ENCODE measurements around the gene FCRLB.
"Not testable (repeated sequence)": the region's sequence is repeated elsewhere in the genome, so short reads cannot be mapped to it uniquely, and the experiment has no call there.

DNA sequence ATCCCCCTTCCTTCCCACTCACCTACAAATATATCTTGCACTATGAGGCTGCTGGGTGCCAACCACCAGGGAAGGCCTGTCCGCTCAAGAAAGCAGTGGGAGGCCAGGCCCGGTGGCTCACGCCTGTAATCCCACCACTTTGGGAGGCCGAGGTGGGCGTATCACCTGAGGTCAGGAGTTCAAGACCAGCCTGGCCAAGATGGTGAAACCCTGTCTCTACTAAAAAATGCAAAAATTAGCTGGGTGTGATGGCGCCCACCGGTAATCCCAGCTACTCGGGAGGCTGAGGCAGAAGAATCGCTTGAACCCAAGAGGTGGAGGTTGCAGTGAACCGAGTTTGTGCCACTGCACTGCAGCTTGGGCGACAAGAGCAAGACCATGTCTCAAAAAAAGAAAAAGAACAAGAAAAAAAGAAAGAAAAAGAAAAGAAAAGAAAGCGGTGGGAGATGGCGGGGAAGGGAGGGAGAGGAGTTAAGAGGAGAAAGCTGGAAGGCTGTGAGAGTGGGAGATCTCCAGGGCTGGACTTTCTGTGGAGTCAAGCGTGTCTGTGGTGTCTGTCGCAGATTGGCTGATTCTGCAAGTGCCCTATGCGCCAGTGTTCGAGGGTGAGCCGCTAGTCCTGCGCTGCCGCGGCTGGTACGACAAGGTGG is 4.0 kb downstream of the FCRLB start:
- TF ChIP-seq POLR2AphosphoS2 (IDR thresholded peaks at IDR 0.05; ENCODE audit: low read length); ZKSCAN8 (CRISPR knock-in tag; IDR thresholded peaks at IDR 0.05); PRMT5 (CRISPR knock-in tag; IDR thresholded peaks at IDR 0.05): not testable (repeated sequence)

Data from K562 (cell line).